MG63 (cell line): ENCODE results near the gene MBD5. TPM values are rescaled to one million over a fixed set of nuclear protein-coding genes. Genes with fewer than 3 reads are reported as not detected.

ENCODE experiments used
- DNase-seq: peaks from one replicate; pipeline ENCODE4 v3.0.0-alpha.2; 2020
- H3K27me3 ChIP-seq: fragments of 250-450 bp; sonication (Bioruptor Pico); 2 replicates; pipeline ENCODE4 v1.5.1; 2020; ENCODE audit warnings: mild to moderate bottlenecking, moderate library complexity
- H3K36me3 ChIP-seq: fragments of 250-450 bp; sonication (Bioruptor Pico); 2 replicates; pipeline ENCODE4 v1.5.1; 2020; ENCODE audit warnings: mild to moderate bottlenecking, moderate library complexity
- H3K4me3 ChIP-seq: fragments of 250-450 bp; sonication (Bioruptor Pico); 2 replicates; pipeline ENCODE4 v1.5.1; 2020; ENCODE audit warnings: mild to moderate bottlenecking, moderate library complexity
- H3K9me3 ChIP-seq: fragments of 250-450 bp; sonication (Bioruptor Pico); 2 replicates; pipeline ENCODE4 v1.5.1; 2020; ENCODE audit warnings: mild to moderate bottlenecking, moderate library complexity
- total RNA-seq: library from RNA; depleted of rRNA; stranded (reverse); fragments of >200 nt; shearing (Covaris generic); gene quantifications from 2 replicates; pipeline ENCODE4 v1.2.3, GENCODE V29; 2014; ENCODE audit warnings: low replicate concordance

MBD5 gene
- total RNA-seq, 1 experiment from 2014 or later, result 5.9 TPM

GRCh38 chr2:148391324-148391723 lies 370.4 kb downstream of the MBD5 start:
- Histone ChIP-seq H3K9me3 (no peaks in the 10 kb centered on the region), H3K27me3 (no peaks in the 10 kb centered on the region), H3K36me3 (no peaks in the 10 kb centered on the region), H3K4me3 (no peak overlapping the region)
- no peak for DNase-seq

DNA sequence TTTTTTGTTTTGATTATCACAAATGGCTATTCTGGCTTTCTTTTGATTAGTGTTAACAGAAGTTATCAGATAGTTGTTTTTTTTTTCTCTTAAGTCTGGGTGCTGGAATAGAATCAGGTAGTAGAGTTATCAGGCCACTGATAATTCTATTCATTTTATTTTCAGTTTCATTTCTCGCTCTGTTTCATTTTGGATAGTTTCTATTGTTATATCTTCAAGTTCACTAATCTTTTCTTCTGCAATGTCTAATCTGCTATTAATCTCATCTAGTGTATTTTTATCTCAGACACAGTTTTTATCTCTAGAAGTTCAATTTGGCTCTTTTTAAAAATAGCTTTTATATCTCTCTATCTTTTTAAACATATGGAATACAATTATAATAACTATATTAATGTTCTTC lies 381.9 kb downstream of the MBD5 start:
- Histone ChIP-seq H3K27me3 (no peaks in the 10 kb centered on the region), H3K9me3 (no peaks in the 10 kb centered on the region), H3K4me3 (no peak overlapping the region), H3K36me3 (no peaks in the 10 kb centered on the region)
- DNase-seq, result no peak

- Histone ChIP-seq H3K4me3 (no peak overlapping the region), H3K9me3 (peaks cover 21% of the 10 kb centered on the region), H3K36me3 (no peaks in the 10 kb centered on the region), H3K27me3 (no peaks in the 10 kb centered on the region)
- no peak for DNase-seq
These were observed 390.0 kb downstream of the MBD5 start for GRCh38 chr2:148410899-148411298.

DNA sequence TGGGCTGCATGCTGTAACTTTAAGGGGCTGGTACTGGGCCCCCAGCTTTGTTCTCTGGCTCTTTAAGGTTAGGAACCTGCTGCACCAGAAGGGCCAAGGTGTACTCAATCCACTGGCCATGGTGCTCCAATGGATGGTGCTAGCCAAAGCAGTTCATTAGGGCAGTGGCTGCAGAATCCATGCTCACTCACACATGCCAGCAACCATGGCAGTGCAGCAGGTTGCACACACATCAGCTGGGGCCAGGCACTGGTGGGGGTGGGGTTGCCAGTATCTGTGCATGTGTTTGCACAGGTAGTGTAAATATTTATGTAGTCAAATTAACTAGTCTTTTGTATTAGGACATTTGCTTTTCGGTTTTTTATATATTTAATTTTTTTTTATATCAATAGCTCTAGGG lies 395.4 kb downstream of the MBD5 start:
- no peaks in the 10 kb centered on the region for H3K27me3 ChIP-seq
- no peak for DNase-seq
- H3K4me3 ChIP-seq, result no peak overlapping the region
- peaks cover 21% of the 10 kb centered on the region for H3K9me3 ChIP-seq
- H3K36me3 ChIP-seq, result no peaks in the 10 kb centered on the region

DNA sequence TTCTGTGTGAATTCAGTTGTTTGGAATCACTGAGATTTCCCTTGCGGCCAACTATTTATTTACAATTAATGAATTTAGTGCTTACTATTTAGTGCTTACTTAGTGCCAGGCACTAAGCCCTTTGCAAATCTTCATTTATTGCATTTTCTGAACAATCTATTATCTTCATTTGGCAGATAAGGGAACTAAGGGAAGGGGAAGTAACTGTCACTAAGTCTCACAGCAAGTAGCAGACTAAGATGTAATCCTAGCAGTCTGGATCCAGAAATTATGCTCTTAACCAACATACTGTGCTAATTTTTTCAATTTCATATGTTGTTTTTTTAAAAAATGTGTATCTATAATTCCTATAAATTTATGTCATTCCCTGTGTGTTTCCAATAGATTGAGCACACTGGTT lies 409.2 kb downstream of the MBD5 start:
- H3K36me3 ChIP-seq, result no peaks in the 10 kb centered on the region

GRCh38 chr2:148447877-148448276 lies 427.0 kb downstream of the MBD5 start:
- Histone ChIP-seq H3K4me3 (no peak overlapping the region), H3K27me3 (no peaks in the 10 kb centered on the region), H3K9me3 (no peaks in the 10 kb centered on the region), H3K36me3 (no peaks in the 10 kb centered on the region)
- DNase-seq, result no peak

More for the DNA sequence above, 409.2 kb downstream of the MBD5 start:
- no peak overlapping the region for H3K4me3 ChIP-seq
- H3K9me3 ChIP-seq, result 0 out of 2 replicates have a peak, but pooled peaks cover 2% of the 10 kb centered on the region
- no peaks in the 10 kb centered on the region for H3K27me3 ChIP-seq
- no peak for DNase-seq

DNA sequence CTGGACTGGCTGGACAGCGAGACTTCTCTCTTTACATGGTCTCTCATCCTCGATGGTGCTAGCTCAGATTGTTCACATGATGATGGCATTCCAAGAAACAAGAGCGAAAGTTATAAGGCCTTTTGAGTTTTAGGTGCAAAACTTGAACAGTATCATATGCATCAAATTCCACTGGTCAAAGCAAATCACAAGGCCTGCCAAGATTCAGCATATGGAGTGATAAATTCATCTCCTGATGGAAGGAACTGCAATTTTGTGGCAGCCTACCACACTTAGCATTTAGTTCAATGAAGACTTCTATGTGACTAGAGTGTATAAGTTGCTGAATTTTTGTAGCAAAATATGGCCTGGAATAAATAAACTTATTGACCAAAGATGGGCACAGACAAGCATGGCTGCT lies 429.6 kb downstream of the MBD5 start:
- H3K9me3 ChIP-seq, result no peaks in the 10 kb centered on the region
- no peaks in the 10 kb centered on the region for H3K36me3 ChIP-seq
- no peak overlapping the region for H3K4me3 ChIP-seq
- no peaks in the 10 kb centered on the region for H3K27me3 ChIP-seq
- DNase-seq, result no peak

GRCh38 chr2:148451046-148451445 lies 430.2 kb downstream of the MBD5 start:
- H3K4me3 ChIP-seq, result no peak overlapping the region
- H3K27me3 ChIP-seq, result no peaks in the 10 kb centered on the region
- no peak for DNase-seq
- no peaks in the 10 kb centered on the region for H3K36me3 ChIP-seq
- H3K9me3 ChIP-seq, result no peaks in the 10 kb centered on the region

DNA sequence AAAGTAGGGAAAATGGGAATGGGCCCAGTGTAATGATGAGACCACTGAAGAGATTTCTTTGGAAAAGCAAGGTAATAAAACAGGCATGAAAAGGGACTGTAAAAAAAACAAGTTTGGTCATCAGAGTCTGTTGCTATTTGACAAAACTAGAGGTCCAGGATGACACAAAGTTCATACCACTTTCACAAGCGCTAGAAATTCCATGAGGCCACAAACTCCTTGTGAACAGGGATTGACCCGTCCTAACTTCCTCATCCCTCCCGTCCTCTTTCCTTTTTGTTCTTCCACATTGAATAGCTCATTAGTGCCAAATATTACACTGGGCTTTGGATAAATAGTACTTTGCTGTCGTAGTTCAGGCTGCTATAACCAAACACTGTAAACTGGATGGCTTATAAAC lies 434.9 kb downstream of the MBD5 start:
- DNase-seq, result no peak
- H3K27me3 ChIP-seq, result no peaks in the 10 kb centered on the region
- no peaks in the 10 kb centered on the region for H3K36me3 ChIP-seq
- H3K4me3 ChIP-seq, result no peak overlapping the region
- H3K9me3 ChIP-seq, result no peaks in the 10 kb centered on the region

DNA sequence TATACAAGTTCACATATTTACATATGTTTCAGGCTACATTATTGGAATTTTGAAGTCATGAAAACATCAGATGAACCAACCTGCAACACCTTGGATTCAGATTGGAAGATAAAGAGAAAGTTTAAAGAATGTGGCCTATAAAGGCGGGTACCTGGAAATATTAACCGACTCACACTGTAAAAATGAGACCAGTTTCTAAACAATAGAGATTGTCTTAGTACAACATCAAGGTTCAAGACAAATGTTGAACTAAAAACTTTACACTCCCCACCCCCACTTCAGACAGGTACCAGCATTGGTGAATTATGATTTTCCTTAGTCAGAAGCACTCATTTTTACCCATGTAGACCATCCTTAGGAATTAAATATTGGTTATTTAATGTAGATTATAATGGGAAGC lies 437.3 kb downstream of the MBD5 start:
- no peak for DNase-seq
- Histone ChIP-seq H3K27me3 (no peaks in the 10 kb centered on the region), H3K9me3 (no peaks in the 10 kb centered on the region), H3K36me3 (no peaks in the 10 kb centered on the region), H3K4me3 (no peak overlapping the region)

DNA sequence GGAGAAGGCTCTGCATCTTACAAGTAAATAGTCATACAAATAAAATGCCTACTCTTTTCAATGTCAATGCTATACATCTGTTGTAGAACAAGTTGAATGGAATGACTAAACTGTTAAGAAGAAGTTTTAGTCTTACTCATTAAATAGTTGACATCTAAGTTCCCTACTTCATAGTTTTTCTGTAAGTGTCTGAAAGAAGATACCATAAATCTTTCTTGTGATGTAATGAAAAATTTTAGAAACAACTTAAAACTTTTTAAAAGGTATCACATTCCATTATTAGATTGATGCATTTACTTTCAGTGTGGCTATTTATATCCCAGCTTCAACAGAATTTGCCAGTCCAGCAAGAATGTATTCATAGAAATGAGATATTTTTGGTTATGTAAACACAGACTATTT lies 438.5 kb downstream of the MBD5 start:
- H3K36me3 ChIP-seq, result no peaks in the 10 kb centered on the region
- H3K27me3 ChIP-seq, result no peaks in the 10 kb centered on the region
- no peaks in the 10 kb centered on the region for H3K9me3 ChIP-seq
- H3K4me3 ChIP-seq, result no peak overlapping the region
- DNase-seq, result no peak

GRCh38 chr2:148461876-148462275 lies 441.0 kb downstream of the MBD5 start:
- H3K9me3 ChIP-seq, result no peaks in the 10 kb centered on the region
- no peak for DNase-seq
- no peaks in the 10 kb centered on the region for H3K36me3 ChIP-seq
- H3K27me3 ChIP-seq, result no peaks in the 10 kb centered on the region
- no peak overlapping the region for H3K4me3 ChIP-seq

GRCh38 chr2:148475626-148476025 lies 454.7 kb downstream of the MBD5 start:
- Histone ChIP-seq H3K36me3 (no peaks in the 10 kb centered on the region), H3K4me3 (no peak overlapping the region), H3K9me3 (no peaks in the 10 kb centered on the region), H3K27me3 (no peaks in the 10 kb centered on the region)
- DNase-seq, result no peak

GRCh38 chr2:148479398-148479797 lies 458.5 kb downstream of the MBD5 start:
- DNase-seq, result no peak
- no peaks in the 10 kb centered on the region for H3K27me3 ChIP-seq
- H3K9me3 ChIP-seq, result no peaks in the 10 kb centered on the region
- H3K36me3 ChIP-seq, result no peaks in the 10 kb centered on the region
- no peak overlapping the region for H3K4me3 ChIP-seq

GRCh38 chr2:148483665-148484064 lies 462.8 kb downstream of the MBD5 start:
- Histone ChIP-seq H3K36me3 (no peaks in the 10 kb centered on the region), H3K9me3 (no peaks in the 10 kb centered on the region), H3K4me3 (no peak overlapping the region), H3K27me3 (no peaks in the 10 kb centered on the region)
- no peak for DNase-seq

DNA sequence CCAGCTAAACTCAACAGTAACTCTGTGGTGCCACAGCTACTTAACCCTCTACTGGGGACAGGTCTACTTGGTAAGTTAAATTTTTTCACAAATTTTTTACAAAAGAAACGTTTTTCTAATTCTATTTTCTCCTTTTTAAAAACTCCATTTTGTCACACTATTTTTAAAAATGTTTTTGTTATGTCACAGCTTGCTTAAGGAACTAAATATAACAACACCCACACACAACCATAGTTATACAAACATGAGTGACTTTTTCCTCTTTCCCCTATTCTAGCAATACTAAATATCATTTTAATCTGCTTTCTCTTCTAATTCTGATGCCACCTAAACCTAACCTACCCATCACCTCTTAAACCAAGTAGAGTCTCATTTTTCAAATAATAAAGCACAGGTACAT lies 463.2 kb downstream of the MBD5 start:
- Histone ChIP-seq H3K36me3 (no peaks in the 10 kb centered on the region), H3K27me3 (no peaks in the 10 kb centered on the region), H3K4me3 (no peak overlapping the region), H3K9me3 (no peaks in the 10 kb centered on the region)
- DNase-seq, result no peak

- no peaks in the 10 kb centered on the region for H3K36me3 ChIP-seq
- DNase-seq, result no peak
- H3K27me3 ChIP-seq, result no peaks in the 10 kb centered on the region
- no peak overlapping the region for H3K4me3 ChIP-seq
- no peaks in the 10 kb centered on the region for H3K9me3 ChIP-seq
These were observed 465.8 kb downstream of the MBD5 start for GRCh38 chr2:148486655-148487054.

- H3K27me3 ChIP-seq, result no peaks in the 10 kb centered on the region
These were observed 466.5 kb downstream of the MBD5 start for GRCh38 chr2:148487439-148487838.

GRCh38 chr2:148490840-148491439 lies 470.0 kb downstream of the MBD5 start:
- H3K27me3 ChIP-seq, result no peaks in the 10 kb centered on the region
- no peak overlapping the region for H3K4me3 ChIP-seq
- DNase-seq, result no peak
- no peaks in the 10 kb centered on the region for H3K9me3 ChIP-seq
- H3K36me3 ChIP-seq, result no peaks in the 10 kb centered on the region

More at GRCh38 chr2:148487439-148487838, 466.5 kb downstream of the MBD5 start:
- DNase-seq, result no peak
- Histone ChIP-seq H3K4me3 (no peak overlapping the region), H3K36me3 (no peaks in the 10 kb centered on the region), H3K9me3 (no peaks in the 10 kb centered on the region)
